ENCODE data around the gene TULP3.

Gene TULP3

GRCh38 chr12:2925322-2925995 lies 34.8 kb downstream of the TULP3 start:
- no peak for DNase-seq (ENCODE audit: low read depth in 1 of 2, low spot score in 1 of 2)

GRCh38 chr12:2930865-2931264 lies 40.2 kb downstream of the TULP3 start:
- DNase-seq (ENCODE audit: low read depth in 1 of 2, low spot score in 1 of 2) = no peak

GRCh38 chr12:2933586-2933985 lies 42.9 kb downstream of the TULP3 start:
- DNase-seq (ENCODE audit: low read depth in 1 of 2, low spot score in 1 of 2) = no peak

- DNase-seq (ENCODE audit: low read depth in 1 of 2, low spot score in 1 of 2) = no peak
Measured at GRCh38 chr12:2934371-2934770, 43.7 kb downstream of the TULP3 start.

GRCh38 chr12:2936301-2936700 lies 45.6 kb downstream of the TULP3 start:
- no peak for DNase-seq (ENCODE audit: low read depth in 1 of 2, low spot score in 1 of 2)

- no peak for DNase-seq (ENCODE audit: low read depth in 1 of 2, low spot score in 1 of 2)
Measured at GRCh38 chr12:2937500-2937899, 46.8 kb downstream of the TULP3 start.

- DNase-seq (ENCODE audit: low read depth in 1 of 2, low spot score in 1 of 2) = no peak
Measured at GRCh38 chr12:2939191-2939590, 48.5 kb downstream of the TULP3 start.

GRCh38 chr12:2940564-2940963 lies 49.9 kb downstream of the TULP3 start:
- no peak for DNase-seq (ENCODE audit: low read depth in 1 of 2, low spot score in 1 of 2)

- DNase-seq (ENCODE audit: low read depth in 1 of 2, low spot score in 1 of 2) = no peak
Measured at GRCh38 chr12:2941524-2941923, 50.8 kb downstream of the TULP3 start.

- DNase-seq (ENCODE audit: low read depth in 1 of 2, low spot score in 1 of 2) = peak in 1 of 2 donors; percentile 38
Measured at GRCh38 chr12:2944401-2945047, 53.8 kb downstream of the TULP3 start.

GRCh38 chr12:2949411-2949810 lies 58.7 kb downstream of the TULP3 start:
- DNase-seq (ENCODE audit: low read depth in 1 of 2, low spot score in 1 of 2) = no peak

- DNase-seq (ENCODE audit: low read depth in 1 of 2, low spot score in 1 of 2) = no peak
Measured at GRCh38 chr12:2955888-2956287, 65.2 kb downstream of the TULP3 start.

GRCh38 chr12:2957816-2958431 lies 67.2 kb downstream of the TULP3 start:
- DNase-seq (ENCODE audit: low read depth in 1 of 2, low spot score in 1 of 2) = no peak

- no peak for DNase-seq (ENCODE audit: low read depth in 1 of 2, low spot score in 1 of 2)
Measured at GRCh38 chr12:2958432-2959191, 67.9 kb downstream of the TULP3 start.

- no peak for DNase-seq (ENCODE audit: low read depth in 1 of 2, low spot score in 1 of 2)
Measured at GRCh38 chr12:2959192-2959504, 68.5 kb downstream of the TULP3 start, which contains the start of gene TEAD4. TSS of gene TEAD4 (plus strand) at chr12:2959397.

- DNase-seq (ENCODE audit: low read depth in 1 of 2, low spot score in 1 of 2) = no peak
Measured at GRCh38 chr12:2959505-2960389, 69.1 kb downstream of the TULP3 start.

GRCh38 chr12:2960390-2960956 lies 69.8 kb downstream of the TULP3 start:
- no peak for DNase-seq (ENCODE audit: low read depth in 1 of 2, low spot score in 1 of 2)

GRCh38 chr12:2960996-2961616 lies 70.4 kb downstream of the TULP3 start:
- no peak for DNase-seq (ENCODE audit: low read depth in 1 of 2, low spot score in 1 of 2)

- no peak for DNase-seq (ENCODE audit: low read depth in 1 of 2, low spot score in 1 of 2)
Measured at GRCh38 chr12:2961705-2962104, 71.0 kb downstream of the TULP3 start.

GRCh38 chr12:2963154-2963759 lies 72.6 kb downstream of the TULP3 start:
- DNase-seq (ENCODE audit: low read depth in 1 of 2, low spot score in 1 of 2) = no peak
